ENCODE results near the gene SPDYE6. TPM values are rescaled to one million over a fixed set of nuclear protein-coding genes. Genes with fewer than 3 reads are reported as not detected.

Gene SPDYE6
- polyA plus RNA-seq, 1 donor from 2014 or later, result not detected

- no peaks in the 10 kb centered on the region for H3K36me3 ChIP-seq (ENCODE audit: insufficient read depth, low read length)
- H3K27me3 ChIP-seq (ENCODE audit: insufficient read depth, low read depth, low read length), result no peaks in the 10 kb centered on the region
- no peak overlapping the region for H2AFZ ChIP-seq (ENCODE audit: low read depth, low read length)
- no peak overlapping the region for H3K4me2 ChIP-seq (ENCODE audit: low read length)
- TF ChIP-seq TAF1 (IDR thresholded peaks at IDR 0.05; ENCODE audit: low read depth) (no peak), RAD21 (conservative IDR thresholded peaks at IDR 0.05) (peak; percentile 72), SMC3 (conservative IDR thresholded peaks at IDR 0.05; ENCODE audit: poor library complexity) (peak; percentile 77), CTCF (IDR thresholded peaks at IDR 0.05; ENCODE audit: poor library complexity, severe bottlenecking) (peak; percentile 78)
- H3F3A ChIP-seq (ENCODE audit: insufficient read depth, low read length, poor library complexity, severe bottlenecking), result no peaks in the 10 kb centered on the region
- no peaks in the 10 kb centered on the region for H3K9me3 ChIP-seq (ENCODE audit: low read length)
- no peak overlapping the region for H3K4me3 ChIP-seq (ENCODE audit: low read length)
- no peak overlapping the region for H3K9ac ChIP-seq (ENCODE audit: low read length)
- no peaks in the 10 kb centered on the region for H3K79me2 ChIP-seq (replicated peaks; ENCODE audit: insufficient read depth, low read length)
- H3K27ac ChIP-seq (ENCODE audit: low read length), result no peak overlapping the region
- H4K20me1 ChIP-seq (ENCODE audit: insufficient read depth), result no peaks in the 10 kb centered on the region
- H3K9me2 ChIP-seq (ENCODE audit: insufficient read depth, low read length), result no peaks in the 10 kb centered on the region
Observed at GRCh38 chr7:102390697-102391484, 34.6 kb upstream of the SPDYE6 start.

GRCh38 chr7:102389810-102390209, 33.6 kb upstream of the SPDYE6 start:
- Histone ChIP-seq H3K79me2 (replicated peaks; ENCODE audit: insufficient read depth, low read length) (no peaks in the 10 kb centered on the region), H3K9me2 (ENCODE audit: insufficient read depth, low read length) (no peaks in the 10 kb centered on the region), H3K9ac (ENCODE audit: low read length) (no peak overlapping the region)

More at GRCh38 chr7:102389810-102390209, 33.6 kb upstream of the SPDYE6 start:
- Histone ChIP-seq H3K27me3 (ENCODE audit: insufficient read depth, low read depth, low read length) (no peaks in the 10 kb centered on the region), H3K27ac (ENCODE audit: low read length) (no peak overlapping the region), H3K9me3 (ENCODE audit: low read length) (no peaks in the 10 kb centered on the region), H3F3A (ENCODE audit: insufficient read depth, low read length, poor library complexity, severe bottlenecking) (no peaks in the 10 kb centered on the region), H2AFZ (ENCODE audit: low read depth, low read length) (no peak overlapping the region), H3K36me3 (ENCODE audit: insufficient read depth, low read length) (no peaks in the 10 kb centered on the region), H3K4me3 (ENCODE audit: low read length) (no peak overlapping the region), H4K20me1 (ENCODE audit: insufficient read depth) (no peaks in the 10 kb centered on the region), H3K4me2 (ENCODE audit: low read length) (no peak overlapping the region)
- TF ChIP-seq TAF1 (IDR thresholded peaks at IDR 0.05; ENCODE audit: low read depth), result no peak
- no peak for TF ChIP-seq POLR2AphosphoS5 (IDR thresholded peaks at IDR 0.05)
- TF ChIP-seq EP300 (conservative IDR thresholded peaks at IDR 0.05; ENCODE audit: poor library complexity, severe bottlenecking), result no peak
- TF ChIP-seq REST (IDR thresholded peaks at IDR 0.05; ENCODE audit: borderline replicate concordance), result no peak
- no peak for TF ChIP-seq RAD21 (conservative IDR thresholded peaks at IDR 0.05)
- TF ChIP-seq MXI1 (conservative IDR thresholded peaks at IDR 0.05; ENCODE audit: poor library complexity, severe bottlenecking), result no peak
- no peak for TF ChIP-seq SMC3 (conservative IDR thresholded peaks at IDR 0.05; ENCODE audit: poor library complexity)
- TF ChIP-seq EZH2 (IDR thresholded peaks at IDR 0.05; ENCODE audit: borderline replicate concordance, insufficient read depth, low read length, poor library complexity, severe bottlenecking), result no peak
- no peak for TF ChIP-seq CTCF (IDR thresholded peaks at IDR 0.05; ENCODE audit: poor library complexity, severe bottlenecking)

All from neural cell (in vitro differentiated cells).